H1 (cell line): ENCODE results near the gene DOCK11. TPM values are rescaled to one million over a fixed set of nuclear protein-coding genes. Genes with fewer than 3 reads are reported as not detected.

Experiments used
- CTCF ChIP-seq, 3 experiments: IDR thresholded peaks; 1 replicate in 2 of 3; 2 replicates in 1 of 3; pipeline versions ENCODE4 v1.5.1 to v1.6.1; 2011; ENCODE audit warnings: low read length in 3 of 3, mild to moderate bottlenecking in 3 of 3, inconsistent platforms in 2 of 3, low read depth in 1 of 3, moderate library complexity in 1 of 3; ENCODE audit not compliant: insufficient read depth in 1 of 3; ENCODE audit errors: control extremely low read depth in 1 of 3
- polyA plus RNA-seq, 7 experiments: library from polyadenylated mRNA; depleted of rRNA in 3 of 7; stranded (reverse) in 5 of 7; unstranded in 2 of 7; fragments of >200 nt in 5 of 7; fragments of 200-250 nt in 2 of 7; gene quantifications; 1 replicate in 5 of 7; 2 replicates in 1 of 7; 4 replicates in 1 of 7; pipeline versions ENCODE4 v1.2.1 to v1.2.3, GENCODE V29; 2011 to 2013; ENCODE audit warnings: missing spikeins in 2 of 7, mixed read lengths in 2 of 7
- total RNA-seq: library from RNA; stranded (reverse); fragmentation: NEBNext Ultra II Directional; extraction: Animal tissue kit (Norgen Biotek cat#: 25700); gene quantifications from 2 replicates; pipeline ENCODE4 v1.2.1, GENCODE V29; 2021

Gene DOCK11
- total and polyA plus RNA-seq, 2 of the 8 experiments (the other 6 are each of a cell fraction or from before 2014, with no cell fraction given) = 4.9 to 12.0 TPM

- TF ChIP-seq CTCF (IDR thresholded peaks at IDR 0.05; ENCODE audit: control extremely low read depth in 1 of 3, insufficient read depth in 1 of 3, low read depth in 1 of 3, low read length in 3 of 3) = peak; percentile 47 to 74 (median 64)
Observed at GRCh38 chrX:118603981-118604380, 108.4 kb downstream of the DOCK11 start (continued).
